HG03108 (cell line): ENCODE results near the gene NGRN.

Experiments
- ATAC-seq: cut with Tn5 transposase; IDR thresholded peaks from one replicate; pipeline ENCODE4 v1.9.1; 2021; ENCODE audit warnings: moderate library complexity; ENCODE audit not compliant: unreplicated experiment

The NGRN gene

DNA sequence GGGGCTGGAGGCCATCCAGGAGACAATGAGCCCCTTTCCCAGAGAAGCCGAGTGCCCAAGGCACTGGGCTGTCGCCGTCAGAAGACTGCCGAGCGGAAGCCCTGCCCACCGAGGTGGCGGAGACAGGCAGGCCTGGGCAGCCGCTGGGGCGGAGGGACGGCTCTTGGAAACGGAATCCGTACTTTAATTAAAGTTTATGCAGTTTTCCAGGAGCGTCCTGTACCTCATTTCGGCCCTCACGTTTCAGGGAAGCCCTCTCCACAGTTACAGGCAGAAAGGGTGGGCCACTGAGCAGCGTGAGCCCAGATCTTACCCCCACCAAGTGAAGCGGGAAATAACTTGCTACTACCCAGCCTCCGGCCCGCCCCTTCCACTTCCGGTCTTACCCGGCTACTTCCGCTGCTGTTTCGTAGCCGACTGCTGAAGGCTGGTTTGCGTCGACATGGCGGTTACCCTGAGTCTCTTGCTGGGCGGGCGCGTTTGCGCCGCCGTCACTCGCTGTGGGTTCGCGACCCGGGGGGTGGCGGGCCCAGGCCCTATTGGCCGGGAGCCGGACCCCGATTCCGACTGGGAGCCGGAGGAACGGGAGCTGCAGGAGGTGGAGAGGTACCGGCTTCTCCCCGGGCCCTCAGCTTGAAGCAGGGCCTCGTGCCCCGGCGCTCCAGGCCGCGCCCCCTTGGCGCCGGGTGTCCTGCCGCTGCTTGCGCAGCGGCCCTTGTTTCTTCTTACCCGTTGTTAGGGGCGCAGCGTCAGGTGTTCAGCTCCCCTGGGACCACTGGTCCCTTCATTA, at the start of gene NGRN:
NGRN (plus strand) TSS at position 402 of the 790 bp plus-strand sequence; CDS start at position 443, 41 bp downstream.
- peak; percentile 92 for ATAC-seq

DNA sequence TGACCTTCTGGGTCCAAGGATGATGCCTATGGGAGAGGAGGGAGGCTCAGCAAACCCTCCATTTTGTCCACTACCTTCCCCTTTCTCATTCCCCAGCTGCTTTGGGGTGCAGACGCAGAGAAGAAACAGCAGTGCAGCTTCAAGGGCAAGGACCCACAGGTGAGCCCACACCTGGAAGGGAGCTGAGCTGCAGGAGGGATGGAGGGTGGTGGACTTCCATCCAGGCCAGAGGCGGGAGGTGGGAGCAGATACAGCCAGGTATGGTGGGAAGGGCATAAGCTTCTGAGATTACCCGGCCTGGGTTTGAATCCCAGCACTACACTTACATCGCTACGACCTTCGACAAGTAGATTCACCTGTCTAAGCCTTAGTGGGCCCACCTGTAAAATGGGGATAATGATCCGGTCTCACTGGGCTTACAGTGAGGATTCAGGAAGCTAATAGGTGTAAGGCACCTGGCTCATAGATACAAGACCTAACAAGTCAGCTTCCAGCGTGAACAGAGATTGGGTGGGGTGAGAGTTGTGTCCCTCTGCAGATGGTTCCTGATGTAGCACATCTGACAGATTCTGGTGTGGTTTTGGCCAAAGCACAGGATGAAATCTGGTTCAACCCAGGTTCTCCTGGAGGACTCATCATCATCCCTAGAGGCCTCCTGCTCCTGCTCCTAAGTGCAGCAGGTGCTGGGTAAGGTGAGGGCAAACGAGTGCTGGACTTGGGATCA, 47.6 kb upstream of the NGRN start:
- ATAC-seq = no peak

- ATAC-seq = no peak
Measured at GRCh38 chr15:90219421-90220141, 45.9 kb upstream of the NGRN start.

GRCh38 chr15:90221246-90221900, 44.1 kb upstream of the NGRN start:
- ATAC-seq = no peak

GRCh38 chr15:90222547-90222946, 42.9 kb upstream of the NGRN start:
- ATAC-seq = no peak

DNA sequence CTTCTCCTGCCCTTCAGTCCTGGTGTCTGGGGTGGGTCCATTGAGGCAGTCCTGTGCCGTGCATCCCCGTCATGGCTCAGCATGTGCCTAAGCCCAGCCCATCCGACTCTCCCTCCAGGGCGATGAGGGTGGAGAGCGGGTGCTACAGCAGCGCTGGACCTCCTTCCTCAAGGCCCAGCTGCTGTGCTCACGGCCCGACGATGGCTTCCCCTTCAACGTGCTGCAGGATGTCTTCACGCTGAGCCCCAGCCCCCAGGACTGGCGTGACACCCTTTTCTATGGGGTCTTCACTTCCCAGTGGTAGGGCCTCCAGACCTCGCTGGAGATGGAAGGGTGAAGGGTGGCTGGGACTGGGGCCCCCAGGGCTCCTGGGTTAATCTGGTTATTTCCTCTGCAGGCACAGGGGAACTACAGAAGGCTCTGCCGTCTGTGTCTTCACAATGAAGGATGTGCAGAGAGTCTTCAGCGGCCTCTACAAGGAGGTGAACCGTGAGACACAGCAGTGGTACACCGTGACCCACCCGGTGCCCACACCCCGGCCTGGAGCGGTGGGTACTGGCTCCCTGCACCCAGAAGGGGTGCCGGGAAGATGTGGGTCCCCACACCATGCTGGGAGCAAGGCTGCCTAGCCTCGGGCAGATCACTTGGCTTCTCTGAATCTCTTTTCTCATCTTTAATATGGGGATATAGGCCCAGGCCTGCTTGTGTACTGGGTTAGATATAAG, 41.9 kb upstream of the NGRN start:
- no peak for ATAC-seq

- ATAC-seq = no peak
Measured at GRCh38 chr15:90225047-90225446, 40.4 kb upstream of the NGRN start.

DNA sequence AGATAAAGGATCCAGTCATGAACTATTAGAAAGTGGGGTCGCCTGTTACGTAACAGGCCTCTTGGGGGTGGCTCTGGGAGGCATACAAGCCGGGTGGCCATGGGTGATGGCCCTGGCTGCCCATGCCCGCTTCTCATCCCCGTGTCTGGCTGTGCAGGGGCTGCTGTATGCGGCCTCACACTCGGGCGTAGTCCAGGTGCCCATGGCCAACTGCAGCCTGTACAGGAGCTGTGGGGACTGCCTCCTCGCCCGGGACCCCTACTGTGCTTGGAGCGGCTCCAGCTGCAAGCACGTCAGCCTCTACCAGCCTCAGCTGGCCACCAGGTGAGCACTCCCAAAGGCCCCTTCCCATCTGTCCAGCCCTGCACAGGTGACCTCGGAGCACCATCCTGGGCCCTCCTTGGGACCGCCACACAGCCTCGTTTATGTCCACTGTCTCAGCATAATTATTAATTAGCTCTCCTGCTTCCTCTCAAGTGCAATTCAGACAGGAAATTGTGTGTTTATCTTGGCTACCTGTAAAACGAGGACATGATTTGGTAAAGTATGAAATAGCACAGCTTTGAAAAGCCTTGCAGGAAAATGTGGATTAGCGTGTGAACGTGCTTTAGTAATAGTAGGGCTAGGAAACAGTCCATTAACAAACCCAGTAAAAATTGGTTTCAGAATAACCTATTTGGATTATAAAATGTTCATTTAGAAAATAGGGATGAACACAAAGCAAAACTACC, 39.8 kb upstream of the NGRN start:
- no peak for ATAC-seq

GRCh38 chr15:90227336-90227735, 38.1 kb upstream of the NGRN start:
- no peak for ATAC-seq

DNA sequence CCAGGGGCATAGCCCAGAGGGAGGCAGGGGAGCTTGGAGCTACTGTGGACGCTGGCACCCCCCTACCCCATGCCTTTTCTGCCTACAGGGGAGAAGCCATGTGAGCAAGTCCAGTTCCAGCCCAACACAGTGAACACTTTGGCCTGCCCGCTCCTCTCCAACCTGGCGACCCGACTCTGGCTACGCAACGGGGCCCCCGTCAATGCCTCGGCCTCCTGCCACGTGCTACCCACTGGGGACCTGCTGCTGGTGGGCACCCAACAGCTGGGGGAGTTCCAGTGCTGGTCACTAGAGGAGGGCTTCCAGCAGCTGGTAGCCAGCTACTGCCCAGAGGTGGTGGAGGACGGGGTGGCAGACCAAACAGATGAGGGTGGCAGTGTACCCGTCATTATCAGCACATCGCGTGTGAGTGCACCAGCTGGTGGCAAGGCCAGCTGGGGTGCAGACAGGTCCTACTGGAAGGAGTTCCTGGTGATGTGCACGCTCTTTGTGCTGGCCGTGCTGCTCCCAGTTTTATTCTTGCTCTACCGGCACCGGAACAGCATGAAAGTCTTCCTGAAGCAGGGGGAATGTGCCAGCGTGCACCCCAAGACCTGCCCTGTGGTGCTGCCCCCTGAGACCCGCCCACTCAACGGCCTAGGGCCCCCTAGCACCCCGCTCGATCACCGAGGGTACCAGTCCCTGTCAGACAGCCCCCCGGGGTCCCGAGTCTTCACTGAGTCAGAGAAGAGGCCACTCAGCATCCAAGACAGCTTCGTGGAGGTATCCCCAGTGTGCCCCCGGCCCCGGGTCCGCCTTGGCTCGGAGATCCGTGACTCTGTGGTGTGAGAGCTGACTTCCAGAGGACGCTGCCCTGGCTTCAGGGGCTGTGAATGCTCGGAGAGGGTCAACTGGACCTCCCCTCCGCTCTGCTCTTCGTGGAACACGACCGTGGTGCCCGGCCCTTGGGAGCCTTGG, 37.4 kb upstream of the NGRN start:
- no peak for ATAC-seq

GRCh38 chr15:90228960-90229359, 36.5 kb upstream of the NGRN start:
- ATAC-seq = no peak

DNA sequence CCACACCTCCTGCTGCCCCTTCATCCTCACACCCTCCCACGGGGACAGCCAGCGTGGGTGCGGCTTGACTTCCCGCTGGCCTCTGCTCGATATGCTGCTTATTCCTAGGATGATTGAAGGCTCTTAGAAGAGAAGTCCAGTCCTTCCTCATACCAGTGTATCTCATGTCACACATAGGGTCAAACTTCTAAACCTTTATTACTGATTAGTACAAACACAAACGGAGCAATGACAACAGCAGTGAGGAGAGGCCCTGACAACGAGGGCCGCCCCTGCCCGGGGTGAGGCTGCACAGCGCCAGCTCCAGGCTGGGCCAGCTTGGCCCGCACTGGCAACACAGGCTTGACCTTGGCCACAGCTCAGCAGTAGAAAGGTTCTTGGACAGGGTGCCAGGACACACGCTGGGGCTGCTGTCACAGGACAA, 35.4 kb upstream of the NGRN start:
- ATAC-seq = no peak

DNA sequence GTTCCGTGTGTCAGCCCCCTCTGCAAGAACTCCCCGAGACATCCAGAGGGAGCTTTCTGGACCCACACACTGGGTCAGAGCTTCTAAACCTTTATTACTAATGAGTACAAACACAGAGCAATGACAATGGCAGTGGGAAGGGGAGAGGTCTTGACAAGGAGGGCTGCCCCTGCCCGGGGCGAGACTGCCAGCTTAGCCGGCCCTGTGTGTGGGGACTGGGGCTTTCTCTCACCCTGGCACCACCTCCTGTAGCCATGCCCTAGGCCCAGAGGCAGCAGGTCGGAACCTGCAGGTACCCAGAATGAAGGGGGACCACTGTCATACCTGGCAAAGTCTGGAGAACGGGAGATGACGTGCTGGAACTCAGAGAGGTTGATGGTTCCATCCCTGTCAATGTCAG, 34.9 kb upstream of the NGRN start:
- no peak for ATAC-seq

DNA sequence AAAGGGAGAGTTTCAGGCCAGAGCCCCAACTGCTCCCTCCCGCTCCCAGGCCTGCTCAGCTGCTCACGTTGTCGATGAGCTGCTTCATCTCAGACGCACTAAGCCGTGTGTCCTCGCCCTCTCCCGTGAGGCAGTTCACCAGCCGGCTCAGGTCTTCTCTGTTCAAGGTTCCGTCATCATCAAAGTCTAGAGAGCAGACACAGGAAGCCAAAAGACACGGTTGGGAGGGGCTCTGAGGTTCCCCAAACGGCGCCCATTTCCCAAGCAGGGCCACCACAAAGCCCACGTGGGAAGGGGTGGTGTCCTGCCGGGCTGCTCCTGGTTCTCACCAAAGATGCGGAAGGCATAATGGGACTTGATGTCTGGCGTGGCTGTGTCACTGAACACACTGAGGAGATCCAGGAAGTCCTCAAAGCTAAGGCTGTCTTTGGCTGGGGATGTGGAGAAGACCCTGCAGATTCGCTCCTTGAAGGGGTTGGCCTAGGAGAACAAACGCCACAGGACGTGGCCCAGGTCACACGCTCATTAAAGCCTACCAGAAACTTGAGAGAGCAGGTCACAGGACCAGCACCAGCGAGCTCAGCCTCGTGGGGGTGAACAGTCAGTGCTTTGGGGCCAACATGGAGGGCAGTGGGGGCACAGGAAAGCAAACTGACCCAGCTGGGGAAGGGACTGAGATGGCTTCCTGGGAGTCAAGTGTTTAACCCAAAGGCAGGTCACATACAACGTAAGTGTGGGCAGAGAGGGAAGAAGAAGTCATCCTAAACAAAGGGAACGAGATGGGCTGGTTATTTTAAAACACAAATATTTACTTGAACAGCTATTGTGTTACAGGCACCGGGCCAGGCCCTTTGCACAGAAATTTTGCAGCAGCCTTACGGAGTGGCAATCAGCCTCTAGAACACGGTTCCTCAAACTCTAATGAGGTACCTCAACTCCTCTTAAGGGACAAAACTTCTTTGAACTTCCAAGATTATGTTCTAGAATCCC, 34.1 kb upstream of the NGRN start:
- no peak for ATAC-seq

GRCh38 chr15:90232196-90232595, 33.3 kb upstream of the NGRN start:
- ATAC-seq = no peak

DNA sequence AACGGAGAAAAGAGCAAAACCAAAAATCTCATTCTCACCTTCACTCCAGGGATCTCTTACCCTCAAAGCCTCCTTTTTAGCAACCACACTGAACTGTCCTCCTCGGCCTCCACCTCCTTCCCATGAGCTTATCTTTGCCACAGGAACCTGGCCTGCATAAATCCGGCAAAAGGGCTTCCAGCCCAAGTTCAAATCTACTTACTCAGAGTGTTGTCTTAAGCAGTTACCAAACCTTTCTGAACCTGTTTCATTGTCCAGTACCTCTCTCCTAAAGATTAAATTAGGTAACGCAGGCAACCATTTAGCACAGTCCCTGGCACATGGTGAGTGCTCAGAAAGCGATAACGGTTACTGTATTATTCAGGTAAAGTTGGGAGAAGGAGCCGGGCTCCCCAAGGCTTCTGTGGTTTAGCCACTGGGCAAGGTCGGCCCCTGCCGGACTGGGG, 32.5 kb upstream of the NGRN start:
- no peak for ATAC-seq

- ATAC-seq = peak; percentile 86
Measured at GRCh38 chr15:90233387-90234095, 31.9 kb upstream of the NGRN start, which contains the start of gene CIB1. Gene CIB1 (minus strand): TSS chr15:90233941. CDS start chr15:90233885, 56 bp downstream.
